ENCODE data around the gene ECI1. TPM values are rescaled to one million over a fixed set of nuclear protein-coding genes. Genes with fewer than 3 reads are reported as not detected.
"Not testable (repeated sequence)": the region's sequence is repeated elsewhere in the genome, so short reads cannot be mapped to it uniquely, and the experiment has no call there.

The ECI1 gene
- total RNA-seq, 1 experiment from 2014 or later = 95.4 TPM

DNA sequence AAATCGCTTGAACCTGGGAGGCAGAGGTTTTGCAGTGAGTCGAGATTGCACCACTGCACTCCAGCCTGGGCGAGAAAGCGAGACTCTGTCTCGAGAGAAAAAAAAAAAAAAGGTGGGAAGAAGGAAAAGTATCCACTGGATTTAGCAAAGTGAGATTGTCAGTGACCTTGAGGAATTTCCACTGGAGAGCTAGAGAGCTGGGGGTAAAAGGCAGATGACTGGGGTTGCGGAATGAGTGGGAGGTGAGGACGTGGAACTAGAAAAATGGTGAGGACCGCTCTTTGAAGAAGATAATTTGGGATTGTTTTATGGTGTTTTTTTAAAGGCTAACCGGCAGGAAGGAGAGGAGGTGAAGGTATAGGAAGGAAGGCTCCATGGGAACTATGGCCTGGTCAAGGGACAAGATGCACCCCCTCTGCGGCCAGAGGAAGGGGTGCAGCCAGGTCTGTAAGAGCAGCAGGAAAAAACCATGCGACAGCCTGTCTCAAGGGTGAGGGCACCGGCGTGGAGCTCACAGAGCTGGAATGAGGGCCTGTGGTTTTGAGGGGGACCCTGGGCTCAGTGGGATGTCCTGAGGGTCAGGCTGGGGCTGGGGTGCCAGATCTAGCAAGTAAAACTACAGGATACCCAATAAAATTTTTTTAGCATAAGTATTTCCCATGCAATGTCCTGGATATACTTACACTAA lies 46.8 kb downstream of the ECI1 start:
- Mint-ChIP-seq H3K4me3 (peak overlapping the region; percentile 76), H3K9me3 (peaks cover 0 to 9% of the 10 kb centered on the region in 2 experiments; a peak in 1 of 5 replicates), H3K4me1 (peaks cover 6 to 9% of the 10 kb centered on the region in 2 experiments), H3K27ac (peak overlapping the region in 1 of 3 experiments; percentile 11; a peak in 2 of 7 replicates), H3K36me3 (ENCODE audit: insufficient read depth in 1 of 3, low read depth in 3 of 3) (peaks cover 7 to 28% (median 25%) of the 10 kb centered on the region in 3 experiments; a peak in 6 of 7 replicates), H3K27me3 (ENCODE audit: low read depth) (peaks cover 39% of the 10 kb centered on the region)
- H4K91ac ChIP-seq (ENCODE audit: insufficient read length, low read depth, low read length) = no peak overlapping the region
- H3K23me2 ChIP-seq (ENCODE audit: insufficient read length, low read depth, low read length, poor library complexity, severe bottlenecking) = peaks cover 12% of the 10 kb centered on the region
- WGBS (ENCODE audit: extremely low coverage, insufficient read length, low lambda C conversion rate) = no CpG with 5 or more reads among the region's 13 CpGs
- no peak overlapping the region for H3K27ac ChIP-seq (ENCODE audit: insufficient read length, low read depth, low read length)
- H3K4ac ChIP-seq (ENCODE audit: low read depth, low read length) = no peak overlapping the region
- H2BK5ac ChIP-seq (ENCODE audit: insufficient read length, low read length) = no peak overlapping the region
- no peak overlapping the region for H3K56ac ChIP-seq (ENCODE audit: insufficient read length, low read depth, low read length)
- no peak overlapping the region for H4K8ac ChIP-seq (replicated peaks; ENCODE audit: insufficient read length, low read depth, low read length)
- H2AK5ac ChIP-seq (ENCODE audit: insufficient read length, low read length) = no peak overlapping the region
- no peak overlapping the region for H3K9ac ChIP-seq (ENCODE audit: extremely low read depth, insufficient read length, low read length)
- no peak for DNase-seq
- no peak overlapping the region for H2BK20ac ChIP-seq (ENCODE audit: low read depth, low read length, poor library complexity, severe bottlenecking)
- H3K4me2 ChIP-seq (ENCODE audit: insufficient read depth, insufficient read length, low read length) = peak overlapping the region; percentile 80
- no peak overlapping the region for H2BK12ac ChIP-seq (ENCODE audit: insufficient read length, low read depth, low read length)
- H2BK15ac ChIP-seq (ENCODE audit: low read depth, low read length) = no peak overlapping the region
- no peaks in the 10 kb centered on the region for H4K20me1 ChIP-seq (ENCODE audit: control insufficient read depth, insufficient read depth, insufficient read length)
- no peak overlapping the region for H3K23ac ChIP-seq (ENCODE audit: insufficient read length, low read depth, low read length)
- no peak overlapping the region for H3T11ph ChIP-seq (ENCODE audit: low read length)
- no peak overlapping the region for H4K5ac ChIP-seq (ENCODE audit: insufficient read length, low read depth, low read length)
- no peaks in the 10 kb centered on the region for H3K79me2 ChIP-seq (ENCODE audit: insufficient read depth, low read length)
- no peak overlapping the region for H3K14ac ChIP-seq (ENCODE audit: insufficient read depth, low read length)
- H3K27me3 ChIP-seq (ENCODE audit: insufficient read depth, low read length) = no peaks in the 10 kb centered on the region
- no peaks in the 10 kb centered on the region for H3K79me1 ChIP-seq (ENCODE audit: insufficient read depth, low read depth, low read length, poor library complexity, severe bottlenecking)
- H3K4me1 ChIP-seq (ENCODE audit: insufficient read depth, low read length) = no peaks in the 10 kb centered on the region; the same call in 1 of the 2 replicates
- no peak overlapping the region for H3K18ac ChIP-seq (ENCODE audit: insufficient read length, low read depth, low read length)
- H2BK120ac ChIP-seq (ENCODE audit: low read depth, low read length, poor library complexity, severe bottlenecking) = no peak overlapping the region
- TF ChIP-seq, protein P1, sequence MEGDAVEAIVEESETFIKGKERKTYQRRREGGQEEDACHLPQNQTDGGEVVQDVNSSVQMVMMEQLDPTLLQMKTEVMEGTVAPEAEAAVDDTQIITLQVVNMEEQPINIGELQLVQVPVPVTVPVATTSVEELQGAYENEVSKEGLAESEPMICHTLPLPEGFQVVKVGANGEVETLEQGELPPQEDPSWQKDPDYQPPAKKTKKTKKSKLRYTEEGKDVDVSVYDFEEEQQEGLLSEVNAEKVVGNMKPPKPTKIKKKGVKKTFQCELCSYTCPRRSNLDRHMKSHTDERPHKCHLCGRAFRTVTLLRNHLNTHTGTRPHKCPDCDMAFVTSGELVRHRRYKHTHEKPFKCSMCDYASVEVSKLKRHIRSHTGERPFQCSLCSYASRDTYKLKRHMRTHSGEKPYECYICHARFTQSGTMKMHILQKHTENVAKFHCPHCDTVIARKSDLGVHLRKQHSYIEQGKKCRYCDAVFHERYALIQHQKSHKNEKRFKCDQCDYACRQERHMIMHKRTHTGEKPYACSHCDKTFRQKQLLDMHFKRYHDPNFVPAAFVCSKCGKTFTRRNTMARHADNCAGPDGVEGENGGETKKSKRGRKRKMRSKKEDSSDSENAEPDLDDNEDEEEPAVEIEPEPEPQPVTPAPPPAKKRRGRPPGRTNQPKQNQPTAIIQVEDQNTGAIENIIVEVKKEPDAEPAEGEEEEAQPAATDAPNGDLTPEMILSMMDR (conservative IDR thresholded peaks at IDR 0.05) = no peak
- H2AFZ ChIP-seq (ENCODE audit: low read length) = no peak overlapping the region
- no peaks in the 10 kb centered on the region for H3K9me3 ChIP-seq (ENCODE audit: control insufficient read depth, low read depth, low read length)

DNA sequence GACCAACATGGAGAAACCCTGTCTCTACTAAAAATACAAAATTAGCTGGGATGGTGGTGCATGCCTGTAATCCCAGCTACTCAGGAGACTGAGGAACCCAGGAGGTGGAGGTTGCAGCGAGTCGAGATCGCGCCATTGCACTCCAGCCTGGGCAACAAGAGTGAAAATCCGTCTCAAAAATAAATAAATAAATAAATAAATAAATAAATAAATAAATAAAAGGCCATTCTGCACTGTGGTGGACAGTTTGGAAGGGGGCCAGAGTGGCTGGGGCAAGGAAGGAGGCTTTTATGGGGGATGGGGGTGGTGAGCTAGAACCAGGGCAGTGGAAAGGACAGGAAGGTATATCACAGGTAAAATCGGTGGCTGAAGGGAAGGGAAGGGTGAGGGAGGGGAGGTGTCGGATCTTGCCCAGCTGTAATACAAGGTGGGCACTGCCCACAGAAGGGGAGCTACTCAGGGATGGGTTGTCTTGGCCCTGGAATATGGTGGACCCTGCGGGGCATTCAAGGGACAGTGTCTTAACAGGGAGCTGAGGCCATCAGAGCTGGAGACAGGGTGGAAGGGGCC lies 48.2 kb downstream of the ECI1 start:
- H4K91ac ChIP-seq (ENCODE audit: insufficient read length, low read depth, low read length); H2BK120ac ChIP-seq (ENCODE audit: low read depth, low read length, poor library complexity, severe bottlenecking); H3K9me3 ChIP-seq (ENCODE audit: control insufficient read depth, low read depth, low read length); H3K27me3 ChIP-seq (ENCODE audit: insufficient read depth, low read length); H3K27ac Mint-ChIP-seq; H2AK5ac ChIP-seq (ENCODE audit: insufficient read length, low read length); H3K4me1 Mint-ChIP-seq; H3K18ac ChIP-seq (ENCODE audit: insufficient read length, low read depth, low read length); H4K20me1 ChIP-seq (ENCODE audit: control insufficient read depth, insufficient read depth, insufficient read length); H3T11ph ChIP-seq (ENCODE audit: low read length); H2BK5ac ChIP-seq (ENCODE audit: insufficient read length, low read length); H3K56ac ChIP-seq (ENCODE audit: insufficient read length, low read depth, low read length); H4K8ac ChIP-seq (replicated peaks; ENCODE audit: insufficient read length, low read depth, low read length); H3K27ac ChIP-seq (ENCODE audit: insufficient read length, low read depth, low read length); H3K4me1 ChIP-seq (ENCODE audit: insufficient read depth, low read length); H3K79me2 ChIP-seq (ENCODE audit: insufficient read depth, low read length); H3K79me1 ChIP-seq (ENCODE audit: insufficient read depth, low read depth, low read length, poor library complexity, severe bottlenecking); H3K23ac ChIP-seq (ENCODE audit: insufficient read length, low read depth, low read length); H2AFZ ChIP-seq (ENCODE audit: low read length); H3K4me2 ChIP-seq (ENCODE audit: insufficient read depth, insufficient read length, low read length); H2BK12ac ChIP-seq (ENCODE audit: insufficient read length, low read depth, low read length); H2BK20ac ChIP-seq (ENCODE audit: low read depth, low read length, poor library complexity, severe bottlenecking); DNase-seq; H3K14ac ChIP-seq (ENCODE audit: insufficient read depth, low read length); H4K5ac ChIP-seq (ENCODE audit: insufficient read length, low read depth, low read length); H3K9me3 Mint-ChIP-seq; H2BK15ac ChIP-seq (ENCODE audit: low read depth, low read length); H3K9ac ChIP-seq (ENCODE audit: extremely low read depth, insufficient read length, low read length); H3K4ac ChIP-seq (ENCODE audit: low read depth, low read length): not testable (repeated sequence)
- H3K27me3 Mint-ChIP-seq (ENCODE audit: low read depth) = peaks cover 51% of the 10 kb centered on the region
- H3K23me2 ChIP-seq (ENCODE audit: insufficient read length, low read depth, low read length, poor library complexity, severe bottlenecking) = peaks cover 12% of the 10 kb centered on the region
- no CpG with 5 or more reads among the region's 8 CpGs for WGBS (ENCODE audit: extremely low coverage, insufficient read length, low lambda C conversion rate)
- peaks cover 7 to 18% (median 16%) of the 10 kb centered on the region in 3 experiments; a peak in 6 of 7 replicates for H3K36me3 Mint-ChIP-seq (ENCODE audit: insufficient read depth in 1 of 3, low read depth in 3 of 3)
- H3K4me3 Mint-ChIP-seq = peak overlapping the region in 1 of 2 experiments; percentile 25; a peak in 2 of 5 replicates
